ENCODE measurements around the gene NOXA1. TPM values are rescaled to one million over a fixed set of nuclear protein-coding genes. Genes with fewer than 3 reads are reported as not detected.

The NOXA1 gene
- total and polyA plus RNA-seq, 2 of the 8 experiments (the other 6 are each of a cell fraction or from before 2014, with no cell fraction given): 0.34 to 0.91 TPM

- Histone ChIP-seq H3K4me3 (ENCODE audit: extremely low read depth in 1 of 4, insufficient read depth in 2 of 4, low read depth in 3 of 4, low read length in 4 of 4) (no peak overlapping the region), H2AK5ac (ENCODE audit: low read depth, low read length) (no peak overlapping the region), H3K56ac (replicated peaks; ENCODE audit: insufficient read length, low read depth, low read length) (no peak overlapping the region), H3K27ac (ENCODE audit: low read depth, low read length) (no peak overlapping the region), H3K23me2 (ENCODE audit: low read depth, low read length) (no peaks in the 10 kb centered on the region), H3K4ac (replicated peaks; ENCODE audit: insufficient read length, low read depth, low read length) (no peak overlapping the region), H2AFZ (ENCODE audit: low read length) (no peak overlapping the region), H2BK120ac (replicated peaks; ENCODE audit: low read depth, low read length) (no peak overlapping the region), H3K4me2 (ENCODE audit: insufficient read depth in 1 of 2, low read depth in 2 of 2, low read length in 2 of 2) (no peak overlapping the region), H3K18ac (ENCODE audit: extremely low read depth, low read length) (no peak overlapping the region), H2BK5ac (ENCODE audit: low read depth, low read length) (no peak overlapping the region), H4K20me1 (replicated peaks in 1 of 2; ENCODE audit: control insufficient read depth in 1 of 2, insufficient read depth in 2 of 2, low read length in 2 of 2) (peaks cover 0 to 1% of the 10 kb centered on the region in 2 experiments), H3K36me3 (ENCODE audit: control insufficient read depth in 2 of 4, insufficient read depth in 4 of 4, low read length in 3 of 4) (no peaks in the 10 kb centered on the region), H2BK20ac (ENCODE audit: low read length) (no peak overlapping the region), H3K9ac (replicated peaks in 1 of 4; ENCODE audit: extremely low read depth in 1 of 4, low read depth in 3 of 4, low read length in 3 of 4) (no peak overlapping the region), H2BK12ac (ENCODE audit: low read depth, low read length) (no peak overlapping the region), H3K9me3 (ENCODE audit: insufficient read depth in 2 of 2, low read depth in 1 of 2, low read length in 1 of 2) (no peaks in the 10 kb centered on the region), H2BK15ac (ENCODE audit: low read length) (no peak overlapping the region), H4K91ac (replicated peaks; ENCODE audit: insufficient read length, low read length) (no peak overlapping the region), H3K79me1 (ENCODE audit: low read depth, low read length) (no peaks in the 10 kb centered on the region), H3K14ac (ENCODE audit: insufficient read length) (no peak overlapping the region), H3K79me2 (ENCODE audit: control insufficient read depth in 1 of 2, insufficient read depth in 2 of 2, low read length in 2 of 2) (no peaks in the 10 kb centered on the region), H3K4me1 (replicated peaks in 1 of 4; ENCODE audit: control insufficient read depth in 3 of 4, insufficient read depth in 4 of 4, low read length in 3 of 4) (no peaks in the 10 kb centered on the region; a peak in 1 of 7 replicates), H4K5ac (ENCODE audit: insufficient read length, low read depth, low read length) (no peak overlapping the region), H3K23ac (ENCODE audit: insufficient read length) (no peak overlapping the region), H4K8ac (ENCODE audit: extremely low read depth, insufficient read depth, low read length) (peak overlapping the region; percentile 79), H3K27me3 (replicated peaks in 1 of 4; ENCODE audit: control insufficient read depth in 3 of 4, extremely low read depth in 1 of 4, insufficient read depth in 3 of 4, low read length in 3 of 4) (no peaks in the 10 kb centered on the region)
- peak in 1 of 2 experiments; percentile 55 for DNase-seq (ENCODE audit: low read depth in 1 of 2, low spot score in 2 of 2)
- 90% methylated on average over 20 of the region's 25 CpGs; no CpG with 5 or more reads in 1 of the 2 experiments for WGBS, 2 experiments (ENCODE audit: extremely low coverage in 1 of 2, insufficient coverage in 1 of 2, insufficient read length in 1 of 2, insufficient replicate concordance in 2 of 2, low coverage in 1 of 2, low lambda C conversion rate in 2 of 2, missing lambda C conversion rate in 1 of 2)
- ChIA-PET CTCF (ENCODE audit: partially characterized antibody) (interaction anchor here (0.7 to 1.9 kb wide), 6 partner anchors 11 to 96 kb away, joined by 3 to 9 read pairs (median 3); no protein-coding TSS in a partner anchor), POLR2A (ENCODE audit: partially characterized antibody) (interaction anchor here (0.6 to 1.1 kb wide), 4 partner anchors 10 to 80 kb away, joined by 3 to 4 read pairs (median 4); partner anchors contain the start of gene NRARP)
- no peak for FAIRE-seq
- TF ChIP-seq GABPA (IDR thresholded peaks at IDR 0.05; ENCODE audit: borderline replicate concordance, insufficient read depth, low read length) (0 out of 2 replicates have a peak, but pooled peaks have one; percentile 19), SP2 (IDR thresholded peaks at IDR 0.05; ENCODE audit: low read length) (no peak)
Observed at GRCh38 chr9:137382444-137383080, 40.6 kb upstream of the NOXA1 start.
